Right renal cortex interstitium (tissue), 3 donors: ENCODE results near the gene ANKRD33. TPM values are rescaled to one million over a fixed set of nuclear protein-coding genes. Genes with fewer than 3 reads are reported as not detected.

Experiments used
- DNase-seq, 3 donors: peaks; one replicate each; pipeline ENCODE4 v3.0.0-alpha.2; 2013; ENCODE audit warnings: low read depth in 3 of 3, low spot score in 2 of 3
- polyA plus RNA-seq, 3 donors: library from polyadenylated mRNA; unstranded; fragments of 120-200 nt; gene quantifications; one replicate each; pipeline ENCODE4 v1.2.1, GENCODE V29; 2013; ENCODE audit not compliant: insufficient read length in 3 of 3

The ANKRD33 gene
- under 1 TPM; 0.10 to 0.12 (median 0.10) TPM for polyA plus RNA-seq

GRCh38 chr12:51887476-51888315 lies at the start of gene ANKRD33:
Gene ANKRD33, plus strand, starts transcription at chr12:51888103. Its CDS starts 84 bp downstream, at chr12:51888187.
- no peak for DNase-seq

- DNase-seq, result no peak
Measured at GRCh38 chr12:51838762-51839161, 49.1 kb upstream of the ANKRD33 start.

- DNase-seq, result no peak
Measured at GRCh38 chr12:51839310-51839947, 48.5 kb upstream of the ANKRD33 start.

GRCh38 chr12:51840966-51841365 lies 46.9 kb upstream of the ANKRD33 start:
- DNase-seq, result no peak

GRCh38 chr12:51841727-51842126 lies 46.2 kb upstream of the ANKRD33 start:
- no peak for DNase-seq

- DNase-seq, result no peak
Measured at GRCh38 chr12:51844854-51845253, 43.0 kb upstream of the ANKRD33 start.

GRCh38 chr12:51845482-51845881 lies 42.4 kb upstream of the ANKRD33 start:
- no peak for DNase-seq

- DNase-seq, result no peak
Measured at GRCh38 chr12:51846271-51846691, 41.6 kb upstream of the ANKRD33 start.

GRCh38 chr12:51846911-51847642 lies 40.8 kb upstream of the ANKRD33 start:
- no peak for DNase-seq

- DNase-seq, result no peak
Measured at GRCh38 chr12:51847643-51848325, 40.1 kb upstream of the ANKRD33 start.

GRCh38 chr12:51848326-51848727 lies 39.6 kb upstream of the ANKRD33 start, which contains the start of gene FIGNL2:
Gene FIGNL2, minus strand, starts transcription at chr12:51848718. Its CDS starts 26,305 bp downstream, at chr12:51822413.
- no peak for DNase-seq

GRCh38 chr12:51848841-51849735 lies 38.8 kb upstream of the ANKRD33 start:
- no peak for DNase-seq

GRCh38 chr12:51850081-51850964 lies 37.6 kb upstream of the ANKRD33 start:
- DNase-seq, result no peak

GRCh38 chr12:51850965-51851299 lies 37.0 kb upstream of the ANKRD33 start:
- DNase-seq, result no peak

GRCh38 chr12:51851413-51852124 lies 36.3 kb upstream of the ANKRD33 start:
- no peak for DNase-seq

GRCh38 chr12:51852404-51853137 lies 35.3 kb upstream of the ANKRD33 start:
- no peak for DNase-seq
